ENCODE results near the gene AGBL1.
A peak's percentile ranks its signal among the peaks of the same experiment; 100 is the strongest.

The AGBL1 gene

GRCh38 chr15:86382341-86382740 lies 302.7 kb downstream of the AGBL1 start:
- H3K36me3 ChIP-seq (replicated peaks in 1 of 2; ENCODE audit: control insufficient read depth in 2 of 2, insufficient read depth in 2 of 2, low read length in 2 of 2): no peaks in the 10 kb centered on the region
- no peak overlapping the region for H3K9ac ChIP-seq (ENCODE audit: low read depth, low read length, poor library complexity)
- H2BK120ac ChIP-seq (ENCODE audit: low read depth, low read length): no peak overlapping the region
- H4K91ac ChIP-seq (ENCODE audit: low read depth, low read length, poor library complexity): no peak overlapping the region
- no peak overlapping the region for H3K14ac ChIP-seq (ENCODE audit: low read length)
- H2BK15ac ChIP-seq (ENCODE audit: low read length): no peak overlapping the region
- H2BK5ac ChIP-seq (ENCODE audit: low read length): no peak overlapping the region
- no peak overlapping the region for H3K18ac ChIP-seq (ENCODE audit: low read length)
- H3K4me1 ChIP-seq (ENCODE audit: control insufficient read depth in 2 of 2, insufficient read depth in 1 of 2, low read depth in 1 of 2, low read length in 2 of 2): peaks cover 0 to 20% of the 10 kb centered on the region in 2 donors
- H3K79me1 ChIP-seq (ENCODE audit: low read depth, low read length): no peaks in the 10 kb centered on the region
- DNase-seq (ENCODE audit: low spot score): peak; percentile 50
- no CpG with 5 or more reads among the region's 5 CpGs for WGBS, 2 donors (ENCODE audit: extremely low coverage in 2 of 2, insufficient read length in 2 of 2, insufficient replicate concordance in 1 of 2)
- no peak overlapping the region for H3K4me3 ChIP-seq (ENCODE audit: low read length in 2 of 2)
- no peak overlapping the region for H2AFZ ChIP-seq (ENCODE audit: low read length)
- no peak overlapping the region for H4K8ac ChIP-seq (ENCODE audit: low read depth, low read length)
- H3K4me2 ChIP-seq (ENCODE audit: insufficient read depth, low read length, poor library complexity, severe bottlenecking): peak overlapping the region; percentile 42
- no peak overlapping the region for H3K23ac ChIP-seq (ENCODE audit: low read depth, low read length, poor library complexity)
- no peaks in the 10 kb centered on the region for H3K9me3 ChIP-seq (replicated peaks in 1 of 2; ENCODE audit: control insufficient read depth in 2 of 2, insufficient read depth in 1 of 2, low read depth in 1 of 2, low read length in 2 of 2)
- no peaks in the 10 kb centered on the region for H3K27me3 ChIP-seq (ENCODE audit: control insufficient read depth in 3 of 3, insufficient read depth in 3 of 3, low read depth in 1 of 3, low read length in 3 of 3)
- no peak overlapping the region for H2BK12ac ChIP-seq (ENCODE audit: low read length)
- H3K27ac ChIP-seq (replicated peaks; ENCODE audit: low read length): peak overlapping the region; percentile 31
- no peak overlapping the region for H2AK5ac ChIP-seq (ENCODE audit: low read depth, low read length)
- H3K4ac ChIP-seq (ENCODE audit: low read length): no peak overlapping the region

- WGBS, 2 donors (ENCODE audit: extremely low coverage in 2 of 2, insufficient read length in 2 of 2, insufficient replicate concordance in 1 of 2): no CpG with 5 or more reads among the region's 6 CpGs
- H4K91ac ChIP-seq (ENCODE audit: low read depth, low read length, poor library complexity): no peak overlapping the region
- DNase-seq (ENCODE audit: low spot score): no peak
- no peak overlapping the region for H3K4ac ChIP-seq (ENCODE audit: low read length)
- no peak overlapping the region for H3K9ac ChIP-seq (ENCODE audit: low read depth, low read length, poor library complexity)
- no peak overlapping the region for H2BK5ac ChIP-seq (ENCODE audit: low read length)
- no peak overlapping the region for H2BK15ac ChIP-seq (ENCODE audit: low read length)
- H3K4me1 ChIP-seq (ENCODE audit: control insufficient read depth in 2 of 2, insufficient read depth in 1 of 2, low read depth in 1 of 2, low read length in 2 of 2): peaks cover 0 to 20% of the 10 kb centered on the region in 2 donors
- H3K14ac ChIP-seq (ENCODE audit: low read length): no peak overlapping the region
- no peaks in the 10 kb centered on the region for H3K9me3 ChIP-seq (replicated peaks in 1 of 2; ENCODE audit: control insufficient read depth in 2 of 2, insufficient read depth in 1 of 2, low read depth in 1 of 2, low read length in 2 of 2)
- H2BK120ac ChIP-seq (ENCODE audit: low read depth, low read length): no peak overlapping the region
- H2AK5ac ChIP-seq (ENCODE audit: low read depth, low read length): no peak overlapping the region
- H4K8ac ChIP-seq (ENCODE audit: low read depth, low read length): no peak overlapping the region
- H3K4me2 ChIP-seq (ENCODE audit: insufficient read depth, low read length, poor library complexity, severe bottlenecking): no peak overlapping the region
- no peak overlapping the region for H3K27ac ChIP-seq (replicated peaks; ENCODE audit: low read length)
- no peaks in the 10 kb centered on the region for H3K79me1 ChIP-seq (ENCODE audit: low read depth, low read length)
- no peak overlapping the region for H3K23ac ChIP-seq (ENCODE audit: low read depth, low read length, poor library complexity)
- H2AFZ ChIP-seq (ENCODE audit: low read length): no peak overlapping the region
- no peak overlapping the region for H2BK12ac ChIP-seq (ENCODE audit: low read length)
- no peak overlapping the region for H3K18ac ChIP-seq (ENCODE audit: low read length)
- H3K27me3 ChIP-seq (ENCODE audit: control insufficient read depth in 3 of 3, insufficient read depth in 3 of 3, low read depth in 1 of 3, low read length in 3 of 3): no peaks in the 10 kb centered on the region
- no peak overlapping the region for H3K4me3 ChIP-seq (ENCODE audit: low read length in 2 of 2)
- H3K36me3 ChIP-seq (replicated peaks in 1 of 2; ENCODE audit: control insufficient read depth in 2 of 2, insufficient read depth in 2 of 2, low read length in 2 of 2): no peaks in the 10 kb centered on the region
Measured at GRCh38 chr15:86383611-86384010, 303.9 kb downstream of the AGBL1 start.

- Histone ChIP-seq H3K9ac (ENCODE audit: low read depth, low read length, poor library complexity) (no peak overlapping the region), H2AK5ac (ENCODE audit: low read depth, low read length) (no peak overlapping the region), H3K79me1 (ENCODE audit: low read depth, low read length) (no peaks in the 10 kb centered on the region), H2BK120ac (ENCODE audit: low read depth, low read length) (no peak overlapping the region), H3K36me3 (replicated peaks in 1 of 2; ENCODE audit: control insufficient read depth in 2 of 2, insufficient read depth in 2 of 2, low read length in 2 of 2) (no peaks in the 10 kb centered on the region), H4K8ac (ENCODE audit: low read depth, low read length) (no peak overlapping the region), H3K23ac (ENCODE audit: low read depth, low read length, poor library complexity) (no peak overlapping the region), H2BK5ac (ENCODE audit: low read length) (no peak overlapping the region), H3K27ac (replicated peaks; ENCODE audit: low read length) (no peak overlapping the region), H3K27me3 (ENCODE audit: control insufficient read depth in 3 of 3, insufficient read depth in 3 of 3, low read depth in 1 of 3, low read length in 3 of 3) (no peaks in the 10 kb centered on the region), H3K9me3 (replicated peaks in 1 of 2; ENCODE audit: control insufficient read depth in 2 of 2, insufficient read depth in 1 of 2, low read depth in 1 of 2, low read length in 2 of 2) (no peaks in the 10 kb centered on the region), H2AFZ (ENCODE audit: low read length) (no peak overlapping the region), H2BK15ac (ENCODE audit: low read length) (no peak overlapping the region), H3K4me2 (ENCODE audit: insufficient read depth, low read length, poor library complexity, severe bottlenecking) (no peak overlapping the region), H3K4me3 (ENCODE audit: low read length in 2 of 2) (no peak overlapping the region), H3K4me1 (ENCODE audit: control insufficient read depth in 2 of 2, insufficient read depth in 1 of 2, low read depth in 1 of 2, low read length in 2 of 2) (peaks cover 0 to 20% of the 10 kb centered on the region in 2 donors), H3K4ac (ENCODE audit: low read length) (no peak overlapping the region), H3K14ac (ENCODE audit: low read length) (no peak overlapping the region), H4K91ac (ENCODE audit: low read depth, low read length, poor library complexity) (no peak overlapping the region), H2BK12ac (ENCODE audit: low read length) (no peak overlapping the region), H3K18ac (ENCODE audit: low read length) (peak overlapping the region; percentile 34)
- no CpG with 5 or more reads among the region's 6 CpGs for WGBS, 2 donors (ENCODE audit: extremely low coverage in 2 of 2, insufficient read length in 2 of 2, insufficient replicate concordance in 1 of 2)
- no peak for DNase-seq (ENCODE audit: low spot score)
Measured at GRCh38 chr15:86384186-86384585, 304.5 kb downstream of the AGBL1 start.

DNA sequence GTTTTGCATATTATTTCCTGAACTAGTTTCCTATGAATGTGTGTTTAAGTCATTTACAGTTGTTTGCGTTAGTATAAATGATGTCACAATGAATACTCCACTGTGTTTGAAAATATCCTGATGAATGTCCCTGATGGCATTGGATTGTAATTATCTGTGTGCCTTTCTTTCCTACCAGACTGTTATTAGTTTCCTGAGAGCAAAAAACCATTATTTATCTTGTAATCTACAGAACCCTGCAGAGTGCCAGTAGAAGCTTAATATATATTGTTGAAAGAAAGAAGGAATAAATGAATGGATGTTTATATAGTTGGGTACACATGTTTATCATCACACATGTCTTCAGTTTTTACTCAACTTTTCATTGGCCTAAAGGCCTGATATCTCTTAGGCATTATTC lies 312.6 kb downstream of the AGBL1 start:
- Histone ChIP-seq H2BK5ac (ENCODE audit: low read length) (no peak overlapping the region), H3K79me1 (ENCODE audit: low read depth, low read length) (no peaks in the 10 kb centered on the region), H2BK15ac (ENCODE audit: low read length) (no peak overlapping the region), H2BK12ac (ENCODE audit: low read length) (no peak overlapping the region), H4K91ac (ENCODE audit: low read depth, low read length, poor library complexity) (no peak overlapping the region), H3K23ac (ENCODE audit: low read depth, low read length, poor library complexity) (no peak overlapping the region), H2AFZ (ENCODE audit: low read length) (no peak overlapping the region), H3K36me3 (replicated peaks in 1 of 2; ENCODE audit: control insufficient read depth in 2 of 2, insufficient read depth in 2 of 2, low read length in 2 of 2) (no peaks in the 10 kb centered on the region), H3K4me2 (ENCODE audit: insufficient read depth, low read length, poor library complexity, severe bottlenecking) (no peak overlapping the region), H2AK5ac (ENCODE audit: low read depth, low read length) (no peak overlapping the region), H3K4me1 (ENCODE audit: control insufficient read depth in 2 of 2, insufficient read depth in 1 of 2, low read depth in 1 of 2, low read length in 2 of 2) (no peaks in the 10 kb centered on the region), H3K27ac (replicated peaks; ENCODE audit: low read length) (no peak overlapping the region), H2BK120ac (ENCODE audit: low read depth, low read length) (no peak overlapping the region), H3K9ac (ENCODE audit: low read depth, low read length, poor library complexity) (no peak overlapping the region), H3K4ac (ENCODE audit: low read length) (no peak overlapping the region), H3K9me3 (replicated peaks in 1 of 2; ENCODE audit: control insufficient read depth in 2 of 2, insufficient read depth in 1 of 2, low read depth in 1 of 2, low read length in 2 of 2) (no peaks in the 10 kb centered on the region), H3K4me3 (ENCODE audit: low read length in 2 of 2) (no peak overlapping the region), H3K14ac (ENCODE audit: low read length) (no peak overlapping the region), H3K27me3 (ENCODE audit: control insufficient read depth in 3 of 3, insufficient read depth in 3 of 3, low read depth in 1 of 3, low read length in 3 of 3) (no peaks in the 10 kb centered on the region), H3K18ac (ENCODE audit: low read length) (no peak overlapping the region), H4K8ac (ENCODE audit: low read depth, low read length) (no peak overlapping the region)
- DNase-seq (ENCODE audit: low spot score): no peak
- WGBS, 2 donors (ENCODE audit: extremely low coverage in 2 of 2, insufficient read length in 2 of 2, insufficient replicate concordance in 1 of 2): no CpG with 5 or more reads among the region's 1 CpG
